Karpas-422 (cell line): ENCODE measurements around the gene TNFRSF8. TPM values are rescaled to one million over a fixed set of nuclear protein-coding genes. Genes with fewer than 3 reads are reported as not detected.

ENCODE experiments used
- DNase-seq: peaks from one replicate; pipeline ENCODE4 v3.0.0-alpha.2; 2015
- H2AFZ ChIP-seq: fragments of 200-600 bp; sonication (generic); 2 replicates; pipeline ENCODE4 v1.6.1; 2014; ENCODE audit warnings: antibody characterized with exemption, low read length, mixed read lengths
- H3K27ac ChIP-seq: fragments of 200-600 bp; sonication (generic); 2 replicates; pipeline ENCODE4 v1.5.1; 2014; ENCODE audit warnings: mild to moderate bottlenecking, low read length, moderate library complexity
- H3K27me3 ChIP-seq: fragments of 200-600 bp; sonication (generic); 2 replicates; pipeline ENCODE4 v1.6.1; 2014; ENCODE audit warnings: low read length, mixed read lengths
- H3K36me3 ChIP-seq: fragments of 200-600 bp; sonication (generic); 2 replicates; pipeline ENCODE4 v1.6.1; 2014; ENCODE audit warnings: low read length, mixed read lengths; ENCODE audit not compliant: insufficient read depth
- H3K4me1 ChIP-seq: fragments of 200-600 bp; sonication (generic); 2 replicates; pipeline ENCODE4 v1.6.1; 2014; ENCODE audit warnings: mild to moderate bottlenecking, low read length, mixed read lengths
- H3K4me2 ChIP-seq: fragments of 200-600 bp; sonication (generic); 2 replicates; pipeline ENCODE4 v1.6.1; 2014; ENCODE audit warnings: low read length, low read depth, mild to moderate bottlenecking; ENCODE audit not compliant: poor library complexity, severe bottlenecking
- H3K4me3 ChIP-seq: fragments of 200-600 bp; sonication (generic); 2 replicates; pipeline ENCODE4 v1.5.1; 2014; ENCODE audit warnings: mild to moderate bottlenecking, antibody characterized with exemption, low read length, mixed read lengths
- H3K79me2 ChIP-seq: fragments of 200-600 bp; sonication (generic); 2 replicates; pipeline ENCODE4 v1.6.1; 2014; ENCODE audit warnings: mild to moderate bottlenecking, low read length, mixed read lengths
- H3K9ac ChIP-seq: fragments of 200-600 bp; sonication (generic); 2 replicates; pipeline ENCODE4 v1.6.0; 2014; ENCODE audit warnings: low read length
- H3K9me2 ChIP-seq: fragments of 200-600 bp; sonication (generic), shearing (Covaris generic); replicated peaks from 2 replicates; pipeline ENCODE4 v1.6.0; 2014; ENCODE audit warnings: mild to moderate bottlenecking, low read length, moderate library complexity; ENCODE audit not compliant: insufficient read depth
- H3K9me3 ChIP-seq: fragments of 300-700, 200-600 bp; sonication (generic); 2 replicates; pipeline ENCODE4 v1.6.1; 2014; ENCODE audit warnings: low read length, mixed read lengths
- H4K20me1 ChIP-seq: fragments of 200-600 bp; sonication (generic); 2 replicates; pipeline ENCODE4 v1.6.1; 2014; ENCODE audit warnings: mild to moderate bottlenecking, antibody characterized with exemption, low read length, low read depth; ENCODE audit not compliant: insufficient read depth
- total RNA-seq: library from RNA; depleted of rRNA; stranded (reverse); fragments of >200 nt; shearing (Covaris generic); gene quantifications from 2 replicates; pipeline ENCODE4 v1.2.3, GENCODE V29; 2014; ENCODE audit warnings: low replicate concordance

The TNFRSF8 gene
- total RNA-seq, 1 experiment from 2014 or later, result not detected

- H3K9ac ChIP-seq, result no peak overlapping the region
- no peak overlapping the region for H3K27ac ChIP-seq
- peaks cover 16% of the 10 kb centered on the region; the same call in 1 of the 2 replicates for H4K20me1 ChIP-seq
Observed at GRCh38 chr1:12184008-12184681, 121.0 kb downstream of the TNFRSF8 start.

DNA sequence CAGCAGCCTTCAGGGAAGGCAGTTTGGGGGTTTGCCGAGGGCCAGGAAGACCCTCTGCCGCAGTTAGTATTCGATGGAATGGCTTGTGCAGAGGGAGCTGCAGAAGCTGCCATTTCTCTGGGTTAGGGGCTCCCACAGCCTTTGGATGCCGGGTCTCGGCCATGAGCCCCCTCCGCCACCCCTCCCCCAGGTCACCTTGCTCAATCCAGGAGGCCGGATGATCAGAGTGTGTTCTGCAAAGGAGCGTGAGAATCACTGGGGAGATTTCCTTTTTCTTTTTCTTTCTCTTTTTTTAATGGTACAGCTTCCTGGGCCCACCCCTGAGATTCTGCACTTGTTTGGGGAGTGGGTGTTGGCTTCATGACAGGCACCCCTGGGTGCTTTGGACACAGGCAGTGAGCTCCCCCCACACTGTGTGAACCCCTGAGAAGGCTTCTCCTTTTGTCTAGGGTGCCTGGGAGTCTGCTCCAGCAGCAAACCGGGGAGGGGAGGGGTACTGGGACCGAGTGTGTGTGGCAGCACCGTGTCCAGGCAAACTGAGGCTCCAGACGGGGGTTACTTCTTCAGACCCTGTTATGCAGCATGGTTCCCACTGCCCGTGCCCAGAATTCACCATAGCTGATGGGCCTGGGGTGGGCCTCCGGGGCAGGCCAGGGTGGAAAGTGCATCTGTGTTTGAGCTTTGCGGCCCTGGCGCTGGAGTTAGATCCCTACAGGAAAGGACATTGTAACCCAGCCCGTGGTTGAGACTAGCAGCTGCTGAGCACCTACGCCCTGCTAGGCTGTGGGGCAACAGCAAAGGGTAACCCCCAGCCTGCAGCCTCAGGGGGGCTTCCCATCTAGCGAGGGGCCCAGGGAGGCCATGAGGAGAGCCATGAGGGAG lies 122.2 kb downstream of the TNFRSF8 start:
- peaks cover 20% of the 10 kb centered on the region; the same call in 1 of the 2 replicates for H4K20me1 ChIP-seq
- no peak overlapping the region for H3K4me3 ChIP-seq
- H3K79me2 ChIP-seq, result no peaks in the 10 kb centered on the region
- H3K27ac ChIP-seq, result no peak overlapping the region
- H3K9me2 ChIP-seq, result no peaks in the 10 kb centered on the region
- no peak for DNase-seq
- no peak overlapping the region for H3K9ac ChIP-seq
- no peak overlapping the region for H3K4me2 ChIP-seq
- H3K27me3 ChIP-seq, result no peaks in the 10 kb centered on the region
- H3K9me3 ChIP-seq, result no peaks in the 10 kb centered on the region
- H2AFZ ChIP-seq, result no peak overlapping the region
- no peaks in the 10 kb centered on the region for H3K4me1 ChIP-seq
- no peaks in the 10 kb centered on the region for H3K36me3 ChIP-seq

More at GRCh38 chr1:12184008-12184681, 121.0 kb downstream of the TNFRSF8 start:
- Histone ChIP-seq H3K79me2 (no peaks in the 10 kb centered on the region), H3K4me2 (no peak overlapping the region), H3K4me1 (peaks cover 3% of the 10 kb centered on the region; the same call in 1 of the 2 replicates), H3K36me3 (no peaks in the 10 kb centered on the region), H3K9me3 (no peaks in the 10 kb centered on the region), H2AFZ (no peak overlapping the region), H3K4me3 (no peak overlapping the region), H3K9me2 (no peaks in the 10 kb centered on the region), H3K27me3 (no peaks in the 10 kb centered on the region)
- DNase-seq, result no peak

GRCh38 chr1:12185918-12186678 lies 123.0 kb downstream of the TNFRSF8 start:
- peaks cover 20% of the 10 kb centered on the region; the same call in 1 of the 2 replicates for H4K20me1 ChIP-seq
- H2AFZ ChIP-seq, result no peak overlapping the region

DNA sequence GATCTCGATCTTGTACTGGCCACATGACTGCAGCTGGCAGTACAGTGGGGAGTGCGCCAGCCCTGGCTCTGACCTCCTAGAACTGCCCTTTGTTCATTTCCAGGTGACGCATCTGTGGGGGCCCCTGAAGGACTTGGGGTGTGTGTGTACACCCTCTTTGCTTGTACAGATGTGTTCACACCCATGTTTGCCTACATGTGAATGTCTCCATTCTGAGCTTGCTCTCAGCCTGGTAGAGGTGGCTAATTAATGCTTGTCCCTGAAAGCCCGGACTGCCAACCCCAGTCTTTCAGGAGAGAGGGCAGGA lies 123.5 kb downstream of the TNFRSF8 start:
- Histone ChIP-seq H3K79me2 (no peaks in the 10 kb centered on the region), H3K27ac (no peak overlapping the region), H3K4me3 (no peak overlapping the region), H3K9me2 (no peaks in the 10 kb centered on the region), H3K9me3 (no peaks in the 10 kb centered on the region), H2AFZ (no peak overlapping the region), H4K20me1 (peaks cover 20% of the 10 kb centered on the region; the same call in 1 of the 2 replicates), H3K4me1 (no peaks in the 10 kb centered on the region), H3K36me3 (no peaks in the 10 kb centered on the region), H3K9ac (no peak overlapping the region), H3K27me3 (no peaks in the 10 kb centered on the region), H3K4me2 (no peak overlapping the region)
- no peak for DNase-seq

More at GRCh38 chr1:12185918-12186678, 123.0 kb downstream of the TNFRSF8 start:
- Histone ChIP-seq H3K27ac (no peak overlapping the region), H3K79me2 (no peaks in the 10 kb centered on the region), H3K9me3 (no peaks in the 10 kb centered on the region), H3K9ac (no peak overlapping the region), H3K4me2 (no peak overlapping the region), H3K27me3 (no peaks in the 10 kb centered on the region), H3K4me1 (no peaks in the 10 kb centered on the region), H3K36me3 (no peaks in the 10 kb centered on the region), H3K9me2 (no peaks in the 10 kb centered on the region), H3K4me3 (no peak overlapping the region)
- no peak for DNase-seq

DNA sequence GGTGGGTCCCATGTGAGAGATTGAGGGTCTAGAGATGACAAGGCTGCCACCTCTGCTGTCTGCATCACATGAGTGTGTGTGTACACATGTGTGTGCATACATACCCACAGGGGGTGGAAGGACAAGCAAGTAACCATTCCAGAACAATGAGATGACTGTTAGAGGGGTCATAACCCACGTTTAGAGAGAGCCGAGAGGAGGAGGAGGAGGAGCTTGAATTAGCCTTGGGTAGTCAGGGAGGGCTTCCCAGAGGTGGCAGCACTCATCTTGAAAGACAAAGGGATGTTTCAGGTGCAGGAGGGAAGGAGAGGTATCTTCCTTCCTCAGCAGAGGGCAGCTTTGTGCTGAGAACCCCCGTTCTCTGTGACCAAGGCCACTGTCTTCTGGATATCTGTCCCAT lies 125.0 kb downstream of the TNFRSF8 start:
- DNase-seq, result no peak
- no peaks in the 10 kb centered on the region for H3K9me3 ChIP-seq
- no peaks in the 10 kb centered on the region for H3K4me1 ChIP-seq
- H3K79me2 ChIP-seq, result no peaks in the 10 kb centered on the region
- H3K4me2 ChIP-seq, result no peak overlapping the region
- H3K27me3 ChIP-seq, result no peaks in the 10 kb centered on the region
- H3K27ac ChIP-seq, result no peak overlapping the region
- no peak overlapping the region for H3K4me3 ChIP-seq
- H2AFZ ChIP-seq, result no peak overlapping the region
- H3K9me2 ChIP-seq, result no peaks in the 10 kb centered on the region
- H4K20me1 ChIP-seq, result peaks cover 20% of the 10 kb centered on the region; the same call in 1 of the 2 replicates
- no peak overlapping the region for H3K9ac ChIP-seq
- H3K36me3 ChIP-seq, result no peaks in the 10 kb centered on the region

DNA sequence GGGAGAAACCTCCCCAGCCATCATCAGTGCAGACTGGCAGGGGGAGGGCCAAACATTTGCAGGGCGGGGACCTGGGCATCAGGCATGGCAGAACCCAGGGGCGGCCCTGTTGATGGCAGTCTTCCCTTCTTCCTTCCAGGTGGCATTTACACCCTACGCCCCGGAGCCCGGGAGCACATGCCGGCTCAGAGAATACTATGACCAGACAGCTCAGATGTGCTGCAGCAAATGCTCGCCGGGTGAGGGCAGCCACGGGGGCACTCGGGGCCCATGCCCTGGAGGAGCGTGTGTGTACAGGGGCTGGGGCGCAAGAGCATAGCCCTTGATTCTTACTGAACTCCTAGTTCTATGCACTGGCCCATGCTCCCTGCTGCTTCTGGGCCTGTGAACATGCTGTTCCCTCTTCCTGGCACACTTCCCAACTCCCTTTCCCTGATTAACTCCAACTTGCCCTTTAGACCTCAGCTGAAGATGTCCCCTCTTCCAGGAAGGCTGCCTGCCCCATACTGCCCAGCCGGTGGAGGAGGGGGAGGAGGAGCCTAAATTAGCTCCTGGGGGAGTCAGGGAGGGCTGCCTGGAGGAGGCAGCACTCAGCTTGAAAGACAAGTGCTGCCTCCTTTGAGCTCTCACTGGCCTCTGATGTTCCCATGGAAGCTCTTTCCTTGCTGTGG lies 125.7 kb downstream of the TNFRSF8 start:
- no peaks in the 10 kb centered on the region for H3K9me2 ChIP-seq
- H3K9me3 ChIP-seq, result no peaks in the 10 kb centered on the region
- H4K20me1 ChIP-seq, result peaks cover 20% of the 10 kb centered on the region; the same call in 1 of the 2 replicates
- no peaks in the 10 kb centered on the region for H3K36me3 ChIP-seq
- no peak overlapping the region for H3K4me3 ChIP-seq
- no peak overlapping the region for H3K27ac ChIP-seq
- no peak for DNase-seq
- H3K4me2 ChIP-seq, result no peak overlapping the region
- no peak overlapping the region for H3K9ac ChIP-seq
- H3K4me1 ChIP-seq, result no peaks in the 10 kb centered on the region
- H3K79me2 ChIP-seq, result no peaks in the 10 kb centered on the region
- H3K27me3 ChIP-seq, result no peaks in the 10 kb centered on the region
- no peak overlapping the region for H2AFZ ChIP-seq

- H3K9me3 ChIP-seq, result no peaks in the 10 kb centered on the region
- no peaks in the 10 kb centered on the region for H3K4me1 ChIP-seq
- H3K9me2 ChIP-seq, result no peaks in the 10 kb centered on the region
- H3K27me3 ChIP-seq, result no peaks in the 10 kb centered on the region
- H3K4me3 ChIP-seq, result no peak overlapping the region
- no peak overlapping the region for H3K9ac ChIP-seq
- H2AFZ ChIP-seq, result no peak overlapping the region
- H3K4me2 ChIP-seq, result no peak overlapping the region
- H3K27ac ChIP-seq, result no peak overlapping the region
- H4K20me1 ChIP-seq, result peaks cover 21% of the 10 kb centered on the region; the same call in 1 of the 2 replicates
- H3K36me3 ChIP-seq, result no peaks in the 10 kb centered on the region
- DNase-seq, result no peak
- no peaks in the 10 kb centered on the region for H3K79me2 ChIP-seq
Observed at GRCh38 chr1:12189328-12189682, 126.2 kb downstream of the TNFRSF8 start.
